Mucosa of descending colon (tissue), 3 donors: ENCODE results near the gene SMIM27. TPM values are rescaled to one million over a fixed set of nuclear protein-coding genes. Genes with fewer than 3 reads are reported as not detected.

Experiments used
- ATAC-seq: fragments of 200-7000 bp; cut with Tn5 transposase; one replicate; pipeline ENCODE4 v1.9.1; 2020; ENCODE audit warnings: mild to moderate bottlenecking, moderate library complexity
- DNase-seq, 3 donors: peaks; one replicate each; pipeline ENCODE4 v3.0.0-alpha.2; 2020
- H3K36me3 ChIP-seq: fragments of 200-600 bp; one replicate; pipeline ENCODE4 v1.8.0; 2021; ENCODE audit warnings: low read depth, mild to moderate bottlenecking
- H3K4me1 ChIP-seq: fragments of 200-600 bp; one replicate; pipeline ENCODE4 v1.8.0; 2021; ENCODE audit warnings: low read depth, mild to moderate bottlenecking
- H3K4me3 ChIP-seq: fragments of 200-600 bp; one replicate; pipeline ENCODE4 v1.8.0; 2021; ENCODE audit warnings: mild to moderate bottlenecking
- H3K9me3 ChIP-seq: fragments of 200-600 bp; one replicate; pipeline ENCODE4 v1.8.0; 2021; ENCODE audit warnings: mild to moderate bottlenecking
- intact Hi-C, 2 donors: fragments of 100-400 bp; cut with DNase I in 1 of 2; cut with micrococcal nuclease in 1 of 2; formaldehyde crosslinking; loops; one replicate each; pipeline versions ENCODE4 v1.11.0 to v1.11.1; 2022; cut with DNase I, micrococcal nuclease
- total RNA-seq, 3 donors: library from RNA; stranded (reverse); fragmentation: NEBNext Ultra II Directional in 2 of 3; extraction: Animal tissue kit (Norgen Biotek cat#: 25700) in 2 of 3; gene quantifications; one replicate each; pipeline versions ENCODE4 v1.2.1 to v1.2.4, GENCODE V29; 2021 to 2023
- TF ChIP-seq, protein P1 (sequence below): fragments of 200-600 bp; IDR thresholded peaks from one replicate; pipeline ENCODE4 v1.8.0; 2022; ENCODE audit warnings: antibody characterized with exemption, mild to moderate bottlenecking
- donor health status: DM: no; HTN: no; CAD: no; lungs with moderate emphysema.
- donor health status: DM: no; HTN: no; CAD: no.
- donor health status: DM: no; HTN: yes; CAD: no.

The SMIM27 gene
- total RNA-seq, 3 donors from 2014 or later, result 8.3 to 10.1 (median 9.9) TPM

DNA sequence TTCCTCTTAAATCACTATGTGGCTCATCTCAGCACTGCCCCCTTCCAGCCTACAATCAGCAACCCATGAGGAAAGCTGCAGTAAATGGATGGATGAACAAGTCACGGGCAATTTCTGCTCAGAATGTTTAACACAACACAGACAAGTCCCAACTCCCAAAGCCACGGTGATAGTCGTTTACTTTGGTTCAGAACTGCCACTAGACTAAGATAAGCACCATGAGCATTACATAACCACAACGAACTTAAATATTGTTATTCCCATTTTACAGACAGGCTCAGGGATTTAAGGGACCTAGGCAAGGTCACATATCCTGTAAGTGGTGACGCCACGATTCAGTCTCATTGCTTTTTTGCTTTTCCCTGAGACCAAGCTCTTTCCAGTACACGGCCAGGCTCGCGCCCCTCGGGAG lies 2.0 kb upstream of the SMIM27 start:
- DNase-seq, result no peak
- H3K4me3 ChIP-seq, result peak overlapping the region; percentile 67
- no peaks in the 10 kb centered on the region for H3K9me3 ChIP-seq
- no peaks in the 10 kb centered on the region for H3K36me3 ChIP-seq
- TF ChIP-seq, protein P1, sequence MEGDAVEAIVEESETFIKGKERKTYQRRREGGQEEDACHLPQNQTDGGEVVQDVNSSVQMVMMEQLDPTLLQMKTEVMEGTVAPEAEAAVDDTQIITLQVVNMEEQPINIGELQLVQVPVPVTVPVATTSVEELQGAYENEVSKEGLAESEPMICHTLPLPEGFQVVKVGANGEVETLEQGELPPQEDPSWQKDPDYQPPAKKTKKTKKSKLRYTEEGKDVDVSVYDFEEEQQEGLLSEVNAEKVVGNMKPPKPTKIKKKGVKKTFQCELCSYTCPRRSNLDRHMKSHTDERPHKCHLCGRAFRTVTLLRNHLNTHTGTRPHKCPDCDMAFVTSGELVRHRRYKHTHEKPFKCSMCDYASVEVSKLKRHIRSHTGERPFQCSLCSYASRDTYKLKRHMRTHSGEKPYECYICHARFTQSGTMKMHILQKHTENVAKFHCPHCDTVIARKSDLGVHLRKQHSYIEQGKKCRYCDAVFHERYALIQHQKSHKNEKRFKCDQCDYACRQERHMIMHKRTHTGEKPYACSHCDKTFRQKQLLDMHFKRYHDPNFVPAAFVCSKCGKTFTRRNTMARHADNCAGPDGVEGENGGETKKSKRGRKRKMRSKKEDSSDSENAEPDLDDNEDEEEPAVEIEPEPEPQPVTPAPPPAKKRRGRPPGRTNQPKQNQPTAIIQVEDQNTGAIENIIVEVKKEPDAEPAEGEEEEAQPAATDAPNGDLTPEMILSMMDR, result no peak
- intact Hi-C loops, result no loop called here
- H3K4me1 ChIP-seq, result peaks cover 15% of the 10 kb centered on the region
- no peak for ATAC-seq

DNA sequence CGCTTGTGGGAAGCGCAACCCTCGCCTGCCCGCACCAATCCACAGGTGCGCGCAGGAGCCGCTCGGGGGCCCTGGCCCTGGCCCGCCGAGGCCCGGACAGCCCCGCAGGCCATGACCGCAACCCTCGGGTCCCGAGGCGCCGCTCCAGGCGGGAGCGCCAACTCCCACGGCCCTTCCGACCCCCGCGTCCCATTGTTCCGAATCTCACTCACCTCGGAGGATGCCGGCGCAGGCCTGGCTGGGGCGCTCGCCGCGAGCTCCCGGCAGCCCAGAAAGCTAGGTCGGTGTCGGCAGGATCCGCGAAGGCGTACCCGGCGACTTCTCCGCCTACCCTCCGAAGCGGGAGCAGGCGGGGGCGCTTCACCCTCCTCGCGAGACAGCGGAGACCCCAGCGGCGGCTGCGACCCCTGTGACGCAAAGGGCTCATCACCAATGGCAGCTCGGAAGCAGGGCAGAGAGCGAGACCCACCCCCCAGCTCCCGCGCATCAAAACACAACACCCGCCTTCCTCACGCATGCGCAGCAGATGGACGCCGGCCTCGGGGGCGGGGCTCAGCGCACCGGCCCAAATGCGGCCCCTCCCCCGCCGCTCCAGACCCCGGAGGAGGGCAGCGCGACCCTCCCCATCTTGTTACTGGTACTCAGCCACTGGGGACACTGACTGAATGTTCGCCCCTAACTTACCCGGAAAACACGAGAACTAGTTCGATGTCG lies 1.4 kb upstream of the SMIM27 start:
- Histone ChIP-seq H3K4me1 (peaks cover 15% of the 10 kb centered on the region), H3K9me3 (no peaks in the 10 kb centered on the region), H3K36me3 (no peaks in the 10 kb centered on the region), H3K4me3 (peak overlapping the region; percentile 67)
- TF ChIP-seq, protein P1, result no peak
- intact Hi-C loops, result no loop called here
- peak; percentile 85 for ATAC-seq
- peak; percentile 93 to 95 (median 94) for DNase-seq

DNA sequence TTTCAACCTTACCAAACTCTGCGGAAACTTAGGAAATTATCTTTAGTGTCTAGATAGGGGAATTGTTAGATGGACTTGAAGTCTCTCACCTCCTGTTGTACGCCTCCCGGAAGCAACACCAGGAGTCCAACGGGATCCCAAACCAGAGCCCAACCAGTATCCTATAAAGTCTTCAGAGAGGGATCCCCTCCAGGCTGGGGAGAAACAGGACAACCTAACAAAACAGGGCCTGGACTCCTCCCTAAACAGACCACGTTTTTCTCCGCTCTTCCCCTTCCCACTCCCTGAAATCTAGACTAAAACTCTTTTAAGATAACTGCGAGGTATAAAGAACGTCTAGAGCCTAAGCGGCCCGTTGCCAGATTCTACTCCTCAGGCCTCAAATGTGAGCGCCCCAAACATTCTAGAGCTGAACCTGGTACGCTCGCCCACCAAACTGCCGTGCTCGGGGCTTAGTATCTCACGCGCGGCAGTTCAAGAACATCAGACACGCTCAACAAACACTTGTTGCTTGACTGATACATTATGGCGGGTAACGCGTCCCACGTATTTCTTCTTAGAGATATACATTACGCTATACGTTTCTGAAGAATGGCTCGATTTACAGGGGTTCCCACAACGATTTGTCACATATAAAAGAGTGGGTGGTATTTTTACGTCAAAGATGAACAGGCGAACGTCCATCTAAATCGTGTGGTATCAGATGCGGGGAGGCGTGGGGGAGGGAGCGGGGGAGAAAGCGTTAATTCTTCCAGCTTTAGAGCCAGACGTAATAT lies 663 bp upstream of the SMIM27 start:
- Histone ChIP-seq H3K4me1 (peaks cover 15% of the 10 kb centered on the region), H3K36me3 (no peaks in the 10 kb centered on the region), H3K9me3 (no peaks in the 10 kb centered on the region), H3K4me3 (peak overlapping the region; percentile 67)
- TF ChIP-seq, protein P1, result no peak
- DNase-seq, result peak in 2 of 3 donors; percentile 52 to 56
- ATAC-seq, result peak; percentile 34
- intact Hi-C loops, result no loop called here

DNA sequence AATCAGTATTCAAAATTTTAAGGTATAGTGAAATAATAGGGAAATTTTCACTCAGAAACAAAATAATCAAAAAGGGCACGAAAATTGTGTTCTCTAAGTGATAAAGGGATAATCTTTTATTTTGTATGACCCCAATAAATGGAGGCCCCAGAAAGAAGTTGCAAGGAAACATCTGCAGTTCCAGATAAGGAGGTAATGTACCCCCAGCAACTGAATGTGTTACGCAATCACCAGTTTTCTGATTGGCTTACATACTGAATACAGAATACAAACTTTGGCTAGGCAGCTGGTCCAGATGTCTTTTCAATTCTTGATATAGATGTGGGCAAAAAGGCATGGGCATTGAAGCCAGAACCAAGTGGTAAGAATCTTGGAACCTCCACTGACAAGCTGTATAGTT lies 2.0 kb downstream of the SMIM27 start:
- TF ChIP-seq, protein P1, result no peak
- peaks cover 15% of the 10 kb centered on the region for H3K4me1 ChIP-seq
- no peaks in the 10 kb centered on the region for H3K36me3 ChIP-seq
- no peaks in the 10 kb centered on the region for H3K9me3 ChIP-seq
- ATAC-seq (no peak), DNase-seq (no peak)
- H3K4me3 ChIP-seq, result no peak overlapping the region
- intact Hi-C loops, result no loop called here

DNA sequence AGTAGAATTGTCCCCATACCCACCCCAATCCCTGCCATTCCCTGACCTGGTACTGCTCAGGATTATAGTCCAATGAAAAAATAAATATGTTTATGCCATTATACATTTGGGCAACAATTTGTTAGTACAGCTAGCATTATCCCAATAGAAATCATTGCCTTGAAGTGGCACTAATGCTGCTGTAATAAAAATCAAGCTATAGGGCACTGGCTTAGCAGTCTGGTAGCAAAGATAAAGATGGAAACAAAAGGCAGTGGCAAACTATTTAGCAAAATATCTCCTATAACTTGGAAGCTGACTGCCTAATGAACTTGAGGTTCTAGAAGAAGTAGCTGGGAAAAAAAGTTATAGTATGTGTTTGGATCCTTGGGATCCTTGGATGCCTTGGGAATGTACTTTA lies 2.5 kb downstream of the SMIM27 start:
- intact Hi-C loops, result no loop called here

More for the DNA sequence above, 2.5 kb downstream of the SMIM27 start:
- DNase-seq, result no peak
- peaks cover 15% of the 10 kb centered on the region for H3K4me1 ChIP-seq
- no peak for ATAC-seq
- TF ChIP-seq, protein P1, result no peak
- H3K36me3 ChIP-seq, result no peaks in the 10 kb centered on the region
- no peak overlapping the region for H3K4me3 ChIP-seq
- no peaks in the 10 kb centered on the region for H3K9me3 ChIP-seq
